ENCODE data around the gene NPC2.
A peak's percentile ranks its signal among the peaks of the same experiment; 100 is the strongest.

NPC2 gene

GRCh38 chr14:74526854-74527585 lies 33.9 kb upstream of the NPC2 start:
- DNase-seq (ENCODE audit: low read depth): peak; percentile 20
- no peak for TF ChIP-seq CTCF (IDR thresholded peaks at IDR 0.05; ENCODE audit: low read length, missing control alignments)
- no peak overlapping the region for H3K4me3 ChIP-seq (replicated peaks; ENCODE audit: low read depth, low read length)

GRCh38 chr14:74525361-74525851 lies 32.3 kb upstream of the NPC2 start:
- no peak overlapping the region for H3K4me3 ChIP-seq (replicated peaks; ENCODE audit: low read depth, low read length)
- no peak for DNase-seq (ENCODE audit: low read depth)
- TF ChIP-seq CTCF (IDR thresholded peaks at IDR 0.05; ENCODE audit: low read length, missing control alignments): no peak

GRCh38 chr14:74524812-74525135 lies 31.7 kb upstream of the NPC2 start:
- TF ChIP-seq CTCF (IDR thresholded peaks at IDR 0.05; ENCODE audit: low read length, missing control alignments): no peak
- H3K4me3 ChIP-seq (replicated peaks; ENCODE audit: low read depth, low read length): no peak overlapping the region
- DNase-seq (ENCODE audit: low read depth): no peak

- peak; percentile 13 for DNase-seq (ENCODE audit: low read depth)
- TF ChIP-seq CTCF (IDR thresholded peaks at IDR 0.05; ENCODE audit: low read length, missing control alignments): no peak
- H3K4me3 ChIP-seq (replicated peaks; ENCODE audit: low read depth, low read length): no peak overlapping the region
These were observed 31.1 kb upstream of the NPC2 start for GRCh38 chr14:74524076-74524811.

- H3K4me3 ChIP-seq (replicated peaks; ENCODE audit: low read depth, low read length): no peak overlapping the region
- no peak for TF ChIP-seq CTCF (IDR thresholded peaks at IDR 0.05; ENCODE audit: low read length, missing control alignments)
- no peak for DNase-seq (ENCODE audit: low read depth)
These were observed 29.6 kb upstream of the NPC2 start for GRCh38 chr14:74522740-74523139.

GRCh38 chr14:74521756-74522155 lies 28.7 kb upstream of the NPC2 start:
- no peak for TF ChIP-seq CTCF (IDR thresholded peaks at IDR 0.05; ENCODE audit: low read length, missing control alignments)
- H3K4me3 ChIP-seq (replicated peaks; ENCODE audit: low read depth, low read length): no peak overlapping the region
- no peak for DNase-seq (ENCODE audit: low read depth)

Measured in fibroblast of pulmonary artery (primary cell).